Measurements from ENCODE around the gene ARAP1. TPM values are rescaled to one million over a fixed set of nuclear protein-coding genes. Genes with fewer than 3 reads are reported as not detected.

The ARAP1 gene
- total and polyA plus RNA-seq, 2 of the 8 experiments (the other 6 are each of a cell fraction or from before 2014, with no cell fraction given) = 25.7 to 61.6 TPM

DNA sequence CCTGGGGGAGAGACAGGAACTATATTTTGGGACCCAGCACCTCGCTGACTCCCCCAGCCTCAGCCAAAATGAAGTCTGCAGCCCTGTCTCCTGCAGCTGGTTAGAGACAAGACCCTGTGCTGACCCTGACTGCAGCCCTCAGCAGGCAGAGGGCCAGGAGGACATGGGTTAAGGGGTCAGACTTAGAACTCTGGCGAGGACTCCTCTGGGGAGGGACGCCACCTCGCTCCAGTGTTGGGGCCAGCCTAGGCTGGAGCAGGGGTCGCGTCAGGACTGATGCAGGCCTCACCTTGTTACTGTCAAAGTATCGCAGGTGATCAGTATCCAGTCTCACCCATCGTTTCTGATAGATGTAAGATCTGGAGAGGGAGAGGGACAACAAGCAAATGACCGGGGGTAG, 41.1 kb downstream of the ARAP1 start:
- Histone ChIP-seq H3K18ac (ENCODE audit: extremely low read depth, low read length) (no peak overlapping the region), H4K5ac (ENCODE audit: insufficient read length, low read depth, low read length) (no peak overlapping the region), H2BK5ac (ENCODE audit: low read depth, low read length) (no peak overlapping the region), H4K20me1 (replicated peaks in 1 of 2; ENCODE audit: control insufficient read depth in 1 of 2, insufficient read depth in 2 of 2, low read length in 2 of 2) (peaks cover 1 to 14% of the 10 kb centered on the region in 2 experiments), H2AFZ (ENCODE audit: low read length) (no peak overlapping the region), H4K8ac (ENCODE audit: extremely low read depth, insufficient read depth, low read length) (no peak overlapping the region), H3K27ac (ENCODE audit: low read depth, low read length) (no peak overlapping the region), H2AK5ac (ENCODE audit: low read depth, low read length) (no peak overlapping the region), H3K56ac (replicated peaks; ENCODE audit: insufficient read length, low read depth, low read length) (no peak overlapping the region), H3K27me3 (replicated peaks in 1 of 4; ENCODE audit: control insufficient read depth in 3 of 4, extremely low read depth in 1 of 4, insufficient read depth in 3 of 4, low read length in 3 of 4) (no peaks in the 10 kb centered on the region), H3K79me2 (ENCODE audit: control insufficient read depth in 1 of 2, insufficient read depth in 2 of 2, low read length in 2 of 2) (no peaks in the 10 kb centered on the region; a peak in 1 of 4 replicates), H2BK12ac (ENCODE audit: low read depth, low read length) (no peak overlapping the region), H2BK15ac (ENCODE audit: low read length) (no peak overlapping the region), H3K4me3 (ENCODE audit: extremely low read depth in 1 of 4, insufficient read depth in 2 of 4, low read depth in 3 of 4, low read length in 4 of 4) (no peak overlapping the region), H3K4ac (replicated peaks; ENCODE audit: insufficient read length, low read depth, low read length) (no peak overlapping the region), H3K9ac (replicated peaks in 1 of 4; ENCODE audit: extremely low read depth in 1 of 4, low read depth in 3 of 4, low read length in 3 of 4) (no peak overlapping the region; a peak in 1 of 7 replicates), H3K14ac (ENCODE audit: insufficient read length) (no peak overlapping the region), H4K91ac (replicated peaks; ENCODE audit: insufficient read length, low read length) (no peak overlapping the region), H2BK20ac (ENCODE audit: low read length) (no peak overlapping the region), H3K4me2 (ENCODE audit: insufficient read depth in 1 of 2, low read depth in 2 of 2, low read length in 2 of 2) (no peak overlapping the region), H2BK120ac (replicated peaks; ENCODE audit: low read depth, low read length) (no peak overlapping the region), H3K36me3 (ENCODE audit: control insufficient read depth in 2 of 4, insufficient read depth in 4 of 4, low read length in 3 of 4) (0 out of 8 replicates have a peak, but pooled peaks cover 0 to 2% (median 0%) of the 10 kb centered on the region in 4 experiments), H3K79me1 (ENCODE audit: low read depth, low read length) (peaks cover 3% of the 10 kb centered on the region; the same call in 1 of the 2 replicates), H3K4me1 (replicated peaks in 1 of 4; ENCODE audit: control insufficient read depth in 3 of 4, insufficient read depth in 4 of 4, low read length in 3 of 4) (peaks cover 4 to 26% (median 18%) of the 10 kb centered on the region in 4 experiments), H3K23me2 (ENCODE audit: low read depth, low read length) (peaks cover under 1% of the 10 kb centered on the region; the same call in 1 of the 2 replicates), H3K23ac (ENCODE audit: insufficient read length) (no peak overlapping the region), H3K9me3 (ENCODE audit: insufficient read depth in 2 of 2, low read depth in 1 of 2, low read length in 1 of 2) (no peaks in the 10 kb centered on the region)
- no peak for TF ChIP-seq SAP30 (IDR thresholded peaks at IDR 0.05; ENCODE audit: insufficient read depth, insufficient replicate concordance, low read length)
- no peak for TF ChIP-seq MAFK (IDR thresholded peaks at IDR 0.05; ENCODE audit: low read depth, low read length)
- TF ChIP-seq SIN3A (conservative IDR thresholded peaks at IDR 0.05 in 1 of 2, IDR thresholded peaks at IDR 0.05 in 1 of 2; ENCODE audit: low read depth in 1 of 2, low read length in 2 of 2) = no peak
- TF ChIP-seq SRF (IDR thresholded peaks at IDR 0.05; ENCODE audit: low read depth, low read length) = no peak
- no peak for TF ChIP-seq BCL11A (IDR thresholded peaks at IDR 0.05; ENCODE audit: low read depth in 2 of 2, low read length in 2 of 2)
- ChIA-PET POLR2A (ENCODE audit: partially characterized antibody) (no interaction called here), CTCF (ENCODE audit: partially characterized antibody) (no interaction called here)
- DNase-seq (ENCODE audit: low read depth in 1 of 2, low spot score in 2 of 2) = no peak
- no peak for FAIRE-seq
- 90% methylated on average over 9 of the region's 9 CpGs; no CpG with 5 or more reads in 1 of the 2 experiments for WGBS, 2 experiments (ENCODE audit: extremely low coverage in 1 of 2, insufficient coverage in 1 of 2, insufficient read length in 1 of 2, insufficient replicate concordance in 2 of 2, low coverage in 1 of 2, low lambda C conversion rate in 2 of 2, missing lambda C conversion rate in 1 of 2)

Data from H1 (cell line).